Stimulated activated CD4-positive, alpha-beta T cell treated with anti-CD3 and anti-CD28 coated beads, Interleukin-12 subunit alpha, Interleukin-12 subunit beta, amount 100 ng/mL, for 24 hours (primary cell): Measurements from ENCODE around the gene KRT78.
"Not testable (repeated sequence)": the region's sequence is repeated elsewhere in the genome, so short reads cannot be mapped to it uniquely, and the experiment has no call there.

Experiments
- DNase-seq, 2 experiments: peaks; one replicate each; pipeline ENCODE4 v3.0.0-alpha.2; 2020; ENCODE audit warnings: low read depth in 2 of 2

KRT78 gene

DNA sequence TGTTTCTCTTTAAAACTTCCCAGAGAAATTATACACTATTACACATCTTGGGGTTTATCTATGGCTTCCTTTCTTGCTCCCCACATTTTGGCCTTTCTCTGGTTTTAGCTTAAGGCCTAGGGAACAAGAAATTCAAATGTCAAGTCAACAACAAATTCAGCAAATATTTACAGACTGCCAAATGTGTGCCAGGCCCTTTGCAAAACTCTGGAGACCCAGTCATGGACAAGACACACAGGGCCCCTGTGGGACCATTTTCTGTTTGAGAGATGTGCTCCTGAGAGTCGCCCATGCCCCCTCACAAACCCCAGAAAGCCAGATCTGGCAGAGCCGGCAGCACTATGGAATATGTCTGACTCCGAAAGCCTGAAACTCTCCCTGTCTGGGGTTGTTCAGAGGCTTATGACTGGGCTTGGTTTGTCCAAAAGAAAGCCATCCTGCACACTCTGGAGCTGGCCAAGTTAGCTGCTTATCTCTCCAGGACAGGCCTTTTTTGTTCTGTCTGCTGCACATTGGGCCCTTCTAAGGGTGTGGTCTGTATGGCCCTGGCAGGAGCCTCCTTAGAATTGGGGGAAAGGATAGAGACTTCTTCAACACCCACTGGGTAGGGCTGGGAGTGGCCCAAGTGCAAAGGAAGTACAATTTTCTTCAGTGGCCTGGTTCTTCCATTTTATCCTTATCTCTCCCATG lies 51.8 kb downstream of the KRT78 start:
- no peak for DNase-seq

DNA sequence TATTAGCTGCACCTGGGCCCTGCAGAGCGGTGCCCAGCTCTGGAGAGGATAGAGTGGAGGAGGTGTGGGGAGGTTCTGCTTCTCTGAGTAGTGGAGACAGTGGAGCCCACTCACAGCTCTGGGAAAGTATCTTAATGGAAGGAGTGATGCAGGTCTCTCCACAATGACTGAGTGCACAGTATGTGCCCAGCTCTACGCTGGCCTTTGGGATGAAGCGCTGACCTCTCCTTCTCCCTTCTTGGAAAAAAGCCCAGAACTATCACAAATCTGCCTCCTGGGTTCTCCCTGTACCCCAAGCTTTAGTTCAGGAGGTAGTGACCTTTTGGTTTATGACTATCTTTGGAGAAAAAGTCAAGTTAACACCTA lies 52.4 kb downstream of the KRT78 start:
- no peak for DNase-seq

DNA sequence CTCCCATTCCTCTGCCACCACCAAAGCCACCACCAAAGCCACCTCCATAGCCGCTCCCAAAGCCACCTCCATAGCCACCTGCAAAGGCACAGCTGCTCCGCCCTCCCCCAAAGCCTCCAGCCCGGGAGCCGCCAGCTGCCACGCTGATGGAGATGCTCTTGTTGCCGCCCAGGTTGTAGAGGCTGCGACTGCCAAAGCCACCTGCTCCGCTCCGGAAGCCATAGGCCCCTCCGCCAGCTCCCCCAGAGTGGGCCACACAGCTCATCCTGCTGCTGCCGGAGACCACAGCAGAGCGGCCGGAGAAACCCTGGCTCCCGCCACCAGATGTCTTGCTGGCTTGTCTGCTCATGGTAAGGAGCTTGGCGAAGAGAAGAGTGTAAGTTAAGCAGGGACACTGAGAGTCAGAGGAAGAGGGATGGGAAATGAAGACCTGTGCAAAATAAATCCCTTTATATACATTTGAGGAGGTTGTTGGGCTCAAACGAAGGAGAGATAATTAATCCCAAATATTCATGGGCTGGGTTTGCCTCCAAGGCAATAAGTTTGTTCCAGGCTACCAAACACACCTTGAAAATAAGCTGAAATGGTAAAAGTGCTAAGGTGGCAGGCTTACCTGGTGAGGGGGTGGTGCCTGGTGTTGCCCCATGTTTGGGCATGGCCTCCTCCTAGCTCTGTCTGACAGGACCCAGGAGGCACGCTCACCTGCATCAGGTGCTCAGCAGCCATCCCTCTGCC lies 52.9 kb downstream of the KRT78 start, which contains the start of gene KRT3:
Gene KRT3 (minus strand): TSS at position 424 of the 735 bp plus-strand sequence. CDS start 75 bp downstream, at position 349.
- no peak for DNase-seq

DNA sequence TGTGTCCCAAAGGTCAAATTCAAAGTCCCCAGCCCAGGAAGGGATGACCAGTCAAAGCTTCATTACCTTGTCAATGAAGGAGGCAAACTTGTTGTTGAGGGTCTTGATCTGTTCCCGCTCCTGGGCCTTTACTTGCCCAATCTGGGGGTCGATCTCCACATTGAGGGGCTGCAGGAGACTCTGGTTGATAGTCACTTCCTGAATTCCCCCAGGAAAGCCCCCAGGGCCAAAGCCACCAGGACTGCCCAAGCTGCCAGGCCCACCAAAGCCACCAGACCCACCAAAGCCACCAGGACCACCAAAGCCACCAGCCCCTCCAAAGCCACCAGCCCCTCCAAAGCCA lies 53.5 kb downstream of the KRT78 start:
- DNase-seq, result not testable (repeated sequence)

DNA sequence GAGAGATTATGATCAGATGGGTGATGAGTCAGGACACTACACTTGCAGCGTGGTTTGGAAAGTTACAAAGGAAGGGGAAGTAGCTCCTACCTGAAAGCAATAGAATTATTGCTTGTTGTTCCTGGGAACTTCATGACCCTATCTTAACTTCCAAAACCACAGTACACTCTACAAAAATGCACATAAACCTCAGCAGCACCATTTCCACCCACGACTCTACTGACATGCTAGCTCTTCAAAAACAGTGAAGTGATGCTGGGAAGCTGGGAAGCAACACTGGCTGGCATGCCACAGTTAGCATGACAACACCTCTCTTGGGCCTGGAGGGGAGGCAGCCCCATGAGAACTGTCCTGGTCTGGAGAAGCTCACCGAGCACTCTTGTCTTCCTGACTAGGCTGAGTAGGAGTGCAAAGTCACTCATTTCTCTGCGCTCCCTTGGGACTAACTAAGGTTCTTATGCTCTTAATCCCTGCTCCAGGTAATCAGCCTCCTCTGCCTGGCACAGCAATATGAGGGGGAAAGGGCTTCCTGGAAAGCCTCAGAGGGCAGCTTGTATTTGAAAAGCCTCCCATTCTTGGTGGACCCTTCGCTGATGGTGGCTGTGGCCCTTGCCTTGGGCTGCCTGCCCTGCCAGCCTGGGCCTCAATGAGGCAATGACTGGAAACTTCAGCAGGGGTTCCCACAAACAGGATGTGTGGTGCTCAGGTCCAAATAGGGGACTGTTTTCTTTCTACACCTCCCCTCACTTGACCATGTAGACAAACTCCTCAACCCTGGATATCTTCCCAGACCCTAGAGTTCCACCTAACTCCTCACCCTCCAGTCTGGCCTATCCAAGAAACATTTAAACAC lies 54.1 kb downstream of the KRT78 start:
- no peak for DNase-seq

DNA sequence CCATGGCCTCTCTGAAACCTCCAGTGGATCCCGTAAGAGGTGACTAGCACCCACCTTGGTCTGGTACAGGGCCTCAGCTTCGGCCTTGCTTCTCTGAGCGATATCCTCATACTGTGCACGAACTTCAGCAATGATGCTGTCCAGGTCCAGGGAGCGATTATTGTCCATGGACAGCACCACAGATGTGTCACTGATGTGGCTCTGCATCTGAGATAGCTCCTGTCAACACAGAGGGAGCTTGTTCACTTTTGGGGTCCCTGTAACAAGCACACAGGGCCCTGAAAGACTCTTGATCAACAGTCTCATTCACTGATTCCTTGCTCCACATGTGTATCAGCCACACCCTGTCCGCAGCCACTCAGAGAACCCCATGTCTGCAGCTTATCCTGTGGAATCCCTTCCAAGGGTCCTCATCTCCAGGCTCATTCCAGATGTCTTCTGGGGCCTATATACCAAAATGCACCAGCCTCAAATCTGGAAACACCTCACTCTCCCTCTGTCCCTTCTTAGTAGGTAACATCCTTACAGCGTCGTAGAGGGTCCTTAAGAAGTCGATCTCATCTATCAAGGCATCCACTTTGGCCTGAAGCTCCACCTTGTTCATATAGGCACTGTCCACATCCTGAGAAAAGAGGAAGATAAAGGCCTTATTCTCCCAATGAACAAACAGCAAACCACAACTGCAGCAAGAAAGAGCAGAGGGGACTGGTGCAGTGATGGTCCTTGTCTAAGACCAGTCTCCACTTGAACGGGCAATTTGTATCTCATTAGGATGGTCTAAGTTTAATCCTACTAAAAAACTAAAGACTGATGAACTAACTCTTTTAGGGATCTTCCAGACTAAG lies 56.4 kb downstream of the KRT78 start:
- no peak for DNase-seq

DNA sequence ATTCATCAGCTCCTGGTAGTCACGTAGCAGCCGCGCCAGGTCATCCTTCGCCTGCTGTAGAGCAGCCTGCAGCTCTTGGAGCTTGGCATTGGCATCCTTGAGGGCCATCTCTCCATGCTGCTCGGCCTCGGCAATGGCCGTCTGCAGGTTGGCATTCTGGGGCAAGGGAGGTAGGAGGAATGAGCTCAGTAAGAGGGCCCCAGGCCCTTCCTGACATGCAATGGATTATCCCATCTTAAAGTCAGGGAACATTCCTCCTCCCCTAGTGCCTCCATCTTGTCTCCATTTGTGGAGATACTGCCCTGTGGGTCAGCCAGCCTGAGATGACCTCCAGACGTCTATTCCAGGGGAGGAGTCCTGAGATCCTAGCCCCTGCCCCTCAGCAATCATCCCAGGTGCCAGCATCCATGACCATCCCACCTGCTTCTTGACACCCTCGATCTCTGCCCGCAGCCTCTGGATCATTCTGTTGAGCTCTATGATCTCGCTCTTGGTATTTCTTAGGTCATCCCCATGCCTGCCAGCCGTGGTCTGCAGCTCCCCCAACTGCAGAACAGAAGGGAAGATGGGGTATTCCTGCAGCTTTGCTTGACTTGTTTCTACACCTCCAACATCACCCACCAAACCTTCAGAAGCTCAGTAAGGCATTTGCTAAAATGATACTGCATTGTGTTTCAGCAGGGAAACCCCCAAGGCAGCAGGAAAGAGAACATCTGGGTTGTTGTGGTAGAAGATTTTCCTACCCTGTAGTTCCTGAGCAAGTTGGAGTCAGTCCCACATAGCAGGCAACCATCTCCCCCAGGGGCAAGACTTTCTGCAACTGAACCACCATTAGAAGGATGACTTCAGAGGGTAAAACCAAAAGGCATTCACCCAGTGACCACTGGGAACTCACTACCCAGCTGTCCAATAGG lies 57.3 kb downstream of the KRT78 start:
- DNase-seq, result no peak

DNA sequence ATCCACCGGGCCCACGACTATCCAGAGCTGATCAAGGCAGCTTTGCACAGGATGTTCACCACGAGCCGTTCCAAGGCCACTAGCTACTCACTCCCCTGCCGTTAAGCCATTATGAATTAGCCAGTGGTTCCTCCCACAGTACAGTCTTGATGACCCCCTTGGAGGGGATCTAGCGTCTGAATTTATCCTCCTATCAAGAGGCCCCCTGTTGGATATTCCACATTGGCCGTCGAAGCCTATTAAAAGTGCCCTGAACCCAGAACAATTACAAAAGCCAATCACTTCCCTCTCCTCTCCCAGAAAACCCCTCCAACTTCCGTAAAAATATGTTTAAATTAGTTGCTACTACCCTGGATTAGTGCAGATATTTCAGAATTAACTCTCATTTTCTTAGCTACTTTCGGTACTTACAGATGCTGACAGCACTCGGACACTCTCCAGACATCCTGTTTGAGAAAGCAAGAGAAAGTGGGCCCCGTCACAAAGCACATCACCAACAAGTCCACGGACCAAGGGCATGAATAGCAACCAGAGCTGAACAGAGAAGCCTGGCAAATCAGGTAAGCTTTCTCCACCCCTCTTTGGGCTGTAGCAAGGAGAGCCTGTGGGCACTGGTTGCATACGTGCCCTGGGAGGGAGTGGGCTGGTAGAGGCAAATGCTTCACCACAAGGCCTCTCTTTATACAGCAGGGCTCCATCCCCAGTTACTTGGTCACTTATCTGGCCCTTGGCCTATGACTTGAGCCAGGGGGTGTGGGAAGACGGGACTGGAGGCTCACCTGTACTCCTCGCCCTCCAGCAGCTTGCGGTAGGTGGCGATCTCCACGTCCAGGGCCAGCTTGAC lies 58.1 kb downstream of the KRT78 start:
- no peak for DNase-seq

DNA sequence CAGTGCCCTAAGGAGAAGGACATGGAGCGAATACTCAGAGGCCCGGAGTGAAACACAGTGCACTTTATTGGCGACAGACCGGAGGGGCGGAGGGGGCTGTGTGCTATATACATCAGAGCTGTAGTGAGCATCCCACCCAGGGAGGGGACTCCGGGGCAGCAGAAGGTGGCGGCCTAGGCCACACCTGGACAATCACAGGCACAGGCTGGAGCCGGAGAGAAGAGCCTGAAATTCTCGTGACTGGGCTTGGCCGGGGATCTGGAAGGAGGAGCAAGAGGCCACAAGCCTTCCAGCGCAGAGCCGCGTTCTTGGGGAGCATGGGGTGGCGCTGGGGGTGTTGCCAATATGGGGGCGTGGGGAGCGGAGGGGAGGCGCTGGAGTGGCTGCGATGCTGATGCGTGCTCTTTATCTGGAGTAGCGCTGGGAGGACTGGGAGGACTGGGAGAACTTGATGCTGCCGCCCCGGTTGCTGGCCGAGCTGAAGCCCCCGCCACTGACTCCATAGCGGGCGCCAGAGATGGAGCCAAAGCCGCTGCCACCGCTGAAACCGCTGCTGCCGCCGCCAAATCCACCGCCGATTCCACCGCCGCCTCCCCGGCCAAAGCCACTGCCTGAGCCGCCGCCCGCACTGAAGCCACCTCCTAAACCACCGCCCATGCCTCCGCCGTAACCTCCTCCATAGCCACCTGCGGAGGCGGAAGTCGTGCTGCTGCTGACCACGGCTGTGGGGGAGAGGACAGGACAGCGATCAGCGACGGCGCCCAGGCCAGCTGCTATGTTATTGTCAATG lies 59.0 kb downstream of the KRT78 start:
- no peak for DNase-seq

DNA sequence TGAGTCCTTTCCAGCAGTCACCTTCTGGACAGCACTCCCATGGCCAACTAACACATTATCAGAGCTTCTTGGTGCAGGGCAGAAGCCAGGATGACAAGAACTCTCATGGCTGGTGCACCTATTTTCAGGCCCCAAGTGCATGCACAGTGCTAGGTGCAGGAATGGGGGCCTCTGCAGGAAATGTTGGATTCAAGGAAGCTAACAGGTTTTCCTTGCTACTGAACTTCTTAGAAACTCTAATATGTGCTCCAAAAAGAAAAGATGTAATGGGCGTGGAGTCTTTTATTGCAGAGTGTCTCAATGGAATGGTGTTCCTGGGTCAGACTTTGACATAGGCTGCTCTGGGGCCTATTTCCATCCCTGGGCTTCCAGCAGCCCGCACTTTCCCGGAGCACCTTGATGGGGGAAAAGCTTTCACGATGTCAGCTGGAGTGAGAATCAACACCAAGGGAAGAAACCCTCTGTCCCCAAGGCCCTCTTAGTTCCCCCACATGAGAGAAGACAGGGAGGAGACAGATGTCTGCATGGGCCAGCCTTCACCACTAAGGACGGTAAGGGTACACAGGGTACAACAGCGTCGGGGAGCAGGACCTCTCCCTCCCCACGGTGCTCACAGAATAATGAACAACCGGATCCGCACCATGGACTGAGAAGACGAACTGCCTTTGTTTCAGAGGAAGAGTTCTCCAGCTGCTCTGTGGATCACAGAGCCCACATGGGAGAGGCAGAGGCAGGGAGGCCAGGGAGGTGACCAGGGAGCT lies 59.7 kb downstream of the KRT78 start:
- DNase-seq, result no peak

DNA sequence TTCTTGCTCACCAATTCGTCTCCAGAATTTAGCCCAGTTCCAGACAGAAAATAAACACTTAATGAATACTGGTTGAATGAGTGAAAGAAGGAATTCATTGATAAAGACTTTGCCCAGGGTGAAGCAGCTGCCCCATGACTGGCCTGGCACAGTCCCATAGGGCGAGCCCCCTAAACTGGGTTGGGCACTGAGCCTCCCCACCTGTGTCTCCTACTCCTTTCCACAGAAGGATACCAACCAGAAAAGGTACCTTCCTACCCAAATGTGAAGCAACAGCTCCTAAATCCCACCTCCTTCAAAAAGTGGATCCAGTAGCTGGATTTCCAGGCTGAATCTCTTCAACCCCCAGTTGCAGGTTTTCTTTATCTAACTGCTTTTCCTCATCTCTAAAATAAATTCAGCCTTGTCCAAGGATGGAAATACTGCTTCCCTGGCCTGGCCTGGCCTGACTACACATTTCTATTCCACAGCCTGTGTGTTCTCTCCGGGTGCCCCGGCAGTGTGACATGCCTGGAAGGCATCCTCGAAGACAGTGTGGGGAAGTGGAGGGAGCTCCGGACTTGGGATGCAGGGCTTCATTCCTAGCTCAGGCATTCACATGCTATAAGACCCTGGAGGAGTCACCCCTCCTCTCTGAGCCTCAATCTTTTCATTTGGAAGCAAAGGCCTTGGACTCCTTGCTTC lies 60.5 kb downstream of the KRT78 start:
- no peak for DNase-seq
